ENCODE measurements around the gene CELF1.

Gene CELF1

DNA sequence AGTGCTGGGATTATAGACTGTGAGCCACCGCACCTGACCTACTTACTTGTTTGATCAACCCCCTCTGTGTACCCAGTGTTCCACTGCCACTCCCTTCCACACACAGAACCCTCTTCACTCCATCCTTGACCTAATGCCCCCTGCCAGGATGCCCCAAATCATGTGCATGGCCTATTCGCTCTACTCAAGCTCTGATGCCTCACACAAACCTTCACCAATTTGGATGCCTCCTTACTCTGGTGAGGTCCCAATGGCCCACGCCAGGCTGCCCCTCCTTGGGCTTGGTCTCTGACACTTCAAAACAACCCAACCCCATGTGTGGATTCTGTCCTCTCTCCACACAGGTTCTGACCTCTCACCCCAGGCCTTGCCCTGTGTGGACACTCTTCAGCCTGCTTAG lies 117.2 kb downstream of the CELF1 start:
- Histone ChIP-seq H3K9me3 (ENCODE audit: control insufficient read depth, insufficient read depth, low read length) (no peaks in the 10 kb centered on the region), H3K36me3 (ENCODE audit: control insufficient read depth, insufficient read depth, low read length) (no peaks in the 10 kb centered on the region), H3K9ac (ENCODE audit: low read depth, low read length) (no peak overlapping the region), H3K27me3 (ENCODE audit: control insufficient read depth, insufficient read depth, low read length) (no peaks in the 10 kb centered on the region), H3K4me1 (ENCODE audit: control insufficient read depth, insufficient read depth, low read length) (no peaks in the 10 kb centered on the region), H3K4me3 (ENCODE audit: low read depth, low read length) (no peak overlapping the region)

DNA sequence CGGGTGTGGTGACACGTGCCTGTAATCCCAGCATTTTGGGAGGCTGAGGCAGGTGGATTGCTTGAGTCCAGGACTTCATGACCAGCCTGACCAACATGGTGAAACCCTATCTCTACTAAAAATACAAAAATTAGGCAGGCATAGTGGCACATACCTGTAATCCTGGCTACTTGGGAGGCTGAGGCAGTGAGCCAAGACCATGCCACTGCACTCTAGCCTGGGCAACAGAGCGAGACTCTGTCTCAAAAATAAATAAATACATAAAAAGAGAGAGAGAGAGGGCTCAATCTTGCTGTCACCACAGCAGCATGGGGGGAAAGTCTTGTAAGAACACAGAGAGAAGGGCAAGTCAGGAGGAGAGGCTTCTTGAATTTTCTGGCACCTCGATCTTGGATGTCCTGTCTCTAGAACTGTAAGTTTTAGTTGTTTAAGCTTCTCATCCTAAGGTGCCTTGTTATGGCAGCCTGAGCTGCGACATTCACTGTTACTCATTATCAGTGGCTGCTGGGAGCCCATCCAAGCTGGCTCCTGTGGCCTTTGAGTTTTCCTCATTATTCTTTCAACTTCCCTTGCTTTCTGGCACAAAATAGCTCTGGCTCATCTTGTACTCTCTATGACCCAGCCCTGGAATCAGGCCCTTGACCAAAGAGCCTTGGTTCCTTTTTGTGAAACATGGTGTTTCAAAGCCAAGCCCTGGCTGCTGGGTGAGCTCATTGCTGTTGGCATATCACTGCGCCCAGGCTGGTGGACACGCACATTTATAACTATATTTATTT lies 118.7 kb downstream of the CELF1 start:
- H3K4me3 ChIP-seq (ENCODE audit: low read depth, low read length) = no peak overlapping the region
- no peaks in the 10 kb centered on the region for H3K36me3 ChIP-seq (ENCODE audit: control insufficient read depth, insufficient read depth, low read length)
- no peak overlapping the region for H3K9ac ChIP-seq (ENCODE audit: low read depth, low read length)
- H3K27me3 ChIP-seq (ENCODE audit: control insufficient read depth, insufficient read depth, low read length) = no peaks in the 10 kb centered on the region
- no peaks in the 10 kb centered on the region for H3K9me3 ChIP-seq (ENCODE audit: control insufficient read depth, insufficient read depth, low read length)
- H3K4me1 ChIP-seq (ENCODE audit: control insufficient read depth, insufficient read depth, low read length) = no peaks in the 10 kb centered on the region

DNA sequence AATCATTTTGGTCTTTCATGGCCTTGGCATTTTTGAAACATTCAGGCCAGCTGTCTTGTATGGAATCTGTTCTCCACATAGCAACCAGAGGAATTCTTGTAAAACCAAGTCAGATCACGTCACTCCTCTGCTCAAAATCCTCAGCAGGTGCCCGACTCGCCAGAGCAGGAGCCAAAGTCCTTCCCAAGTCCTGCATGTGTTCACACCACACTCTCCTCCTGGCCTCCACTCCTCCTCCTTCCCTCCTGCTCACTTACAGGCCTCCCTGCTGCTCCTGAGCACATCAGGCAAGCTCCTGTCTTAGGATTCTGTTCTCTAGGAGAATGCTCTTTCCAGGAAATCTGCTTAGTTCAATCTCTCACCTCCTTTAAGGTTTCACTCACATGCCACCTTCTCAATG lies 119.8 kb downstream of the CELF1 start:
- Histone ChIP-seq H3K4me3 (ENCODE audit: low read depth, low read length) (no peak overlapping the region), H3K36me3 (ENCODE audit: control insufficient read depth, insufficient read depth, low read length) (no peaks in the 10 kb centered on the region), H3K4me1 (ENCODE audit: control insufficient read depth, insufficient read depth, low read length) (no peaks in the 10 kb centered on the region), H3K27me3 (ENCODE audit: control insufficient read depth, insufficient read depth, low read length) (no peaks in the 10 kb centered on the region), H3K9ac (ENCODE audit: low read depth, low read length) (no peak overlapping the region), H3K9me3 (ENCODE audit: control insufficient read depth, insufficient read depth, low read length) (no peaks in the 10 kb centered on the region)

DNA sequence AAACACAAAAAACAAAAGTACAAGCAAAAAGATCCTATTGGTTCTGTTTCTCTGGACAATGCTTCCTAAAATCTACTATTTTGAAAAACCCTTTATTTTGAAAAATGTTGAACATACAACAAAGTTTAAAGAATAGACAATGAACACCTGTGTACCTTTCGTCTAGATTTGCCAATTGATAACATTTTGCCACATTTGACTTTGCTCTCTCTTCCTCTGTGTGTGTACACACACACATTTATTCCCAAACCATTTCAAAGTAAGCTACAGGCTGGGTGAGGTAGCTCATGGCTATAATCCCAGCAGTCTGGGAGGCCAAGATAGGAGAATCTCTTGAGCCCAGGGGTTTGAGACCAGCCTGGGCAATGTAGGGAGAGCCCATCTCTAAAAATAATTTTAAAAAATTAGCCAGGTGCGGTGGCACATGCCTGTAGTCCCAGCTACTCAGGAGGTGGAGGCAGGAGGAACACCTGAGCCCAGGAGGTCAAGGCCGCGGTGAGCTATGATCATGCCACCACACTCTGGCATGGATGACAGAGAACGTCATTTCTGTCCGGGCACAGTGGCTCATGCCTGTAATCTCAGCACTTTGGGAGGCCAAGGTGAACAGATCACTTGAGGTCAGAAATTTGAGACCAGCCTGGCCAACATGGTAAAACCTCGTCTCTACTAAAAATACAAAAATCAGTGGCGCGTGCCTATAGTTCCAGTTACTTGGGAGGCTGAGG lies 121.4 kb downstream of the CELF1 start:
- Histone ChIP-seq H3K9ac (ENCODE audit: low read depth, low read length) (no peak overlapping the region), H3K9me3 (ENCODE audit: control insufficient read depth, insufficient read depth, low read length) (no peaks in the 10 kb centered on the region), H3K4me1 (ENCODE audit: control insufficient read depth, insufficient read depth, low read length) (no peaks in the 10 kb centered on the region)

DNA sequence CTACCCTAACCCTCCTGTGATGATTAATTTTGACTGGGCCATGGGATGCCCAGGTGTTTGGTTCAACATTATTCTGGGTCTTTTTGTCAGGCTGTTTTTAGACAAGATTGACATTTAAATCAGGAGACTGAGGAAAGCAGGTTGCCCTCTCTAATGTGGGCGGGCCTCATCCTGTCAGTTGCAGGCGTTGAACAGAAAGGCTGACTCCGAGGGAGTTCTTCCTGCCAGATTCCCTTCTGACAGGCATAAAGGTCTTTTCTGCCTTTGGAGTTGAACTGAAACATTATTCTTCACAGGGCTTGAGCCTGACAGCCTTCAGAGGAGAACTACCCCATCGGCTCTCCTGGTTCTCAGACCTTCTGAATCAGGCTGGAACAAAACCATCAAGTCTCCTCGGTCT lies 122.4 kb downstream of the CELF1 start:
- H3K27me3 ChIP-seq (ENCODE audit: control insufficient read depth, insufficient read depth, low read length) = no peaks in the 10 kb centered on the region
- H3K9me3 ChIP-seq (ENCODE audit: control insufficient read depth, insufficient read depth, low read length) = no peaks in the 10 kb centered on the region
- H3K9ac ChIP-seq (ENCODE audit: low read depth, low read length) = no peak overlapping the region
- H3K4me1 ChIP-seq (ENCODE audit: control insufficient read depth, insufficient read depth, low read length) = no peaks in the 10 kb centered on the region
- no peaks in the 10 kb centered on the region for H3K36me3 ChIP-seq (ENCODE audit: control insufficient read depth, insufficient read depth, low read length)
- H3K4me3 ChIP-seq (ENCODE audit: low read depth, low read length) = no peak overlapping the region

More for the DNA sequence above, 121.4 kb downstream of the CELF1 start:
- Histone ChIP-seq H3K4me3 (ENCODE audit: low read depth, low read length) (no peak overlapping the region), H3K27me3 (ENCODE audit: control insufficient read depth, insufficient read depth, low read length) (no peaks in the 10 kb centered on the region), H3K36me3 (ENCODE audit: control insufficient read depth, insufficient read depth, low read length) (no peaks in the 10 kb centered on the region)

DNA sequence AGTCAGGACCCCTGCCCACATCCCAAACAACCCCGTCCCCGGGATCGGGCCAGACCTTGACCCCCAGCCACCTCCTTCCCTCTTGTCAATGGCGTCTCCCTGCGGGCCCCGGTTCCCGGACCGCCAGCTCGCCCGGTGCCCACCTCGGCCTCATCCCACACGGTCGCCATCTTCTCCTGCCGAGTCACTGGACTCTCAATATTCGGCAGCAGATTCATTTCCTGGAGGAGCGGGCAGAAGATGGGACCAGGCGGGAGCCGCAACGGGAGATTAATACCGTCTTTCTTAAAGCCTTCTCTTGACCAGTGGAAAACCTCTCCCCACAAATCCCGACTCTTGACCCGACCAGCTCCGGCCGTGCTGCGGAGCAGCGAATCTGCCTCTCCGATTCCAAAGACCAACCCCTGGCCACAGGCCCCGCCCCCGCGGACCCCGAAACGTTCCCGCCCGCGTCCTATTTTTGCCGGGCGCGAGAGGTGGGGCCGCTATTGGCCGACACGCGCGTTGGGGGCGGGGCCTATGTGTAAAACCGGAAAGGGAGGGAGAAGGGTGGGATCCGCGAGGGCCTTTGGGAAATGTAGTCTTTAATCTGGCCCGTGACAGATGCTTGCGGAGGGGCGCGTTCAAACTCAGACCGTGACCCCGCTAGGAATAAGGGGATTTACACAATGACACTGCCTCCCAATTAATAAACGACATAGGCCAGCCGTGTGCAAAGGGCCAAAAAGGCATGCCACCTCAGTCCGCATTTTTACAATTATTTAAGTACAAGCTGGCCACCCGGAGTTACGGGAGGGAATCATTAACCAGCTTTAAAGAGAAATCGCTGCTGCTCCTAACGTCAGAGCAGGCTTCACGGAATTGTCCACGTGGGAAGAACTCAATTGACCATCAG lies 126.6 kb downstream of the CELF1 start, which contains the start of gene PSMC3:
Gene PSMC3, minus strand, starts transcription at position 378 of the 895 bp plus-strand sequence. Its CDS starts 160 bp downstream, at position 218.
- H3K27me3 ChIP-seq (ENCODE audit: control insufficient read depth, insufficient read depth, low read length) = no peaks in the 10 kb centered on the region
- H3K4me1 ChIP-seq (ENCODE audit: control insufficient read depth, insufficient read depth, low read length) = peaks cover 2% of the 10 kb centered on the region
- H3K9me3 ChIP-seq (ENCODE audit: control insufficient read depth, insufficient read depth, low read length) = no peaks in the 10 kb centered on the region
- H3K4me3 ChIP-seq (ENCODE audit: low read depth, low read length) = peak within 1 kb of the TSS; percentile 88
- H3K9ac ChIP-seq (ENCODE audit: low read depth, low read length) = peak within 1 kb of the TSS; percentile 95
- H3K36me3 ChIP-seq (ENCODE audit: control insufficient read depth, insufficient read depth, low read length) = peaks cover 30% of the 10 kb centered on the region

DNA sequence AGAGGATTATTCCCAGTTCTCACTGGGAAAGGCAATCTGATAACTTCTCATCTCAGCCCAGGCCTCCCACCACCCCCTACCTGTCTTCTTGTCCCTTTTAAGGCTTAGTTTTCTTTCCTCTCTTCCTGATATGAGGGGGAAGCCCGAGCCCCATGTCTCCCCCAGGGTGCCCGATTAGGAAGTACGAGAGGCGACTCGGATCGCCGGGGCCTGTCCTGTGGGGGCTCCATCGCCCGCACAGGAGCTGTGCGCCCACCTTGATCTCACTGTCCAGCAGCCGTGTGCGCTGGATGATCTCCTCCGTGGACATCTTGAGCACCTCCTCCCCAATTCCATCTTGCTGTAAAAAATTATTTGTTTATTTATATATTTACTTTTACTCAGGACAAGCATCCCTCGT lies 127.3 kb downstream of the CELF1 start:
- Histone ChIP-seq H3K27me3 (ENCODE audit: control insufficient read depth, insufficient read depth, low read length) (no peaks in the 10 kb centered on the region), H3K9me3 (ENCODE audit: control insufficient read depth, insufficient read depth, low read length) (no peaks in the 10 kb centered on the region), H3K36me3 (ENCODE audit: control insufficient read depth, insufficient read depth, low read length) (peaks cover 32% of the 10 kb centered on the region), H3K4me3 (ENCODE audit: low read depth, low read length) (peak overlapping the region; percentile 88), H3K9ac (ENCODE audit: low read depth, low read length) (peak overlapping the region; percentile 95), H3K4me1 (ENCODE audit: control insufficient read depth, insufficient read depth, low read length) (peaks cover 2% of the 10 kb centered on the region)

DNA sequence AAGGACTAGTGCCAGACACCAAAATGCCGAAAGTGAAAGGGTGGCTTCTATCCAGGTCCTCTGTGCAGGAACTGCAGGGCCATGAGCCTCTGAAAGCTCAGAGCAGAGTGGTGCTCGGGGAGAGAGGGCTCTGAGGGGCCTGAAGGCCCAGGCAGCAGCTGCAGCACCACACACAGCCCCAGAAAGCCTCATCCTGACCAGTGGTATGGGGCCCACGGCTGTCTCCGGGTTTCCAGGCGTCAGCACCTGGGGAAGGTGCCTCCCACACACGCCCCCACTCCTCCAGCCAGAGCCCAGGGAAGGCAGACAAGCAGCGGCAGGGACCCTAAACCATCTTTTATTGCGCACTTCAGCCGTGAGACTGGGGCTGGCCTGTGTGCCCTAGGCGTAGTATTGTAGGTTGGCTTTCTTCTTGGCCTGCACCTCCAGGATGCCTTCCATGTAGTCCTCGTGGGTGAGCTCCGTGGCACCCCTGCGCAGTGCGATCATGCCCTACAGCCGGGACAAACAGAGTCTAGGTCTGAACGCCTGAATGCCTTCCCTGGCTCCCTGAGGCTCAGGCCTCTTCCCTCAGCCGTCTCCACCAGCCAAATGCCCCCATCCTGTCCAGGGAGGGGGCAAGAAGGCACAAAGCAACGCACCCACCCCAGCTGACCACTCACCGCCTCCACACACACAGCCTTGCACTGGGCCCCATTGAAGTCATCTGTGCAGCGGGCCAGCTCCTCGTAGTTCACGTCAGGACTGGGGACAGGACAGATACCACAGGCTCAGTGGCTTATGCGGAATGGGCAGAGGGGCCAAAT lies 134.3 kb downstream of the CELF1 start:
- H3K4me1 ChIP-seq (ENCODE audit: control insufficient read depth, insufficient read depth, low read length) = no peaks in the 10 kb centered on the region
- no peak overlapping the region for H3K9ac ChIP-seq (ENCODE audit: low read depth, low read length)
- H3K36me3 ChIP-seq (ENCODE audit: control insufficient read depth, insufficient read depth, low read length) = peaks cover 67% of the 10 kb centered on the region
- no peak overlapping the region for H3K4me3 ChIP-seq (ENCODE audit: low read depth, low read length)
- no peaks in the 10 kb centered on the region for H3K9me3 ChIP-seq (ENCODE audit: control insufficient read depth, insufficient read depth, low read length)
- no peaks in the 10 kb centered on the region for H3K27me3 ChIP-seq (ENCODE audit: control insufficient read depth, insufficient read depth, low read length)

DNA sequence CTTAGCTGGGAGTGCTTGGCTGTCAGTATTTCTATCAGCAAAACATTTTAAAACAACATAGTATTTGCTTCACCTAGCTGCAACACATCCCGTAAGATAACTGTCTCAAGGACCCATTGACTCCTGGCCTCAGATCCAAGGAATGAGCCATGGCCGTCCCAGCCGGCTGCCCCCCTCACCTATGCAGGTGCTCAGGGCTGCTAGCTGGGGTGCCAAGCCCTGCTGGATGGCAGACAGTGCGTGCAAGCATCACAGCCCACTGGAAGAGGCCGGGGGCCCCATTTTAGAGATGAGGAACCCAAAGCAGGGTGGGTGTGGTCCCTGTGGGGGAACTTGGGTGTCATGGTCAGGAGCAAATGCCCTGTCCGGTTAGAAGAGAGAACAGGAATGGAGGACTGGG lies 135.2 kb downstream of the CELF1 start:
- no peaks in the 10 kb centered on the region for H3K9me3 ChIP-seq (ENCODE audit: control insufficient read depth, insufficient read depth, low read length)
- H3K27me3 ChIP-seq (ENCODE audit: control insufficient read depth, insufficient read depth, low read length) = no peaks in the 10 kb centered on the region
- peaks cover 63% of the 10 kb centered on the region for H3K36me3 ChIP-seq (ENCODE audit: control insufficient read depth, insufficient read depth, low read length)
- no peak overlapping the region for H3K4me3 ChIP-seq (ENCODE audit: low read depth, low read length)
- no peaks in the 10 kb centered on the region for H3K4me1 ChIP-seq (ENCODE audit: control insufficient read depth, insufficient read depth, low read length)
- no peak overlapping the region for H3K9ac ChIP-seq (ENCODE audit: low read depth, low read length)

DNA sequence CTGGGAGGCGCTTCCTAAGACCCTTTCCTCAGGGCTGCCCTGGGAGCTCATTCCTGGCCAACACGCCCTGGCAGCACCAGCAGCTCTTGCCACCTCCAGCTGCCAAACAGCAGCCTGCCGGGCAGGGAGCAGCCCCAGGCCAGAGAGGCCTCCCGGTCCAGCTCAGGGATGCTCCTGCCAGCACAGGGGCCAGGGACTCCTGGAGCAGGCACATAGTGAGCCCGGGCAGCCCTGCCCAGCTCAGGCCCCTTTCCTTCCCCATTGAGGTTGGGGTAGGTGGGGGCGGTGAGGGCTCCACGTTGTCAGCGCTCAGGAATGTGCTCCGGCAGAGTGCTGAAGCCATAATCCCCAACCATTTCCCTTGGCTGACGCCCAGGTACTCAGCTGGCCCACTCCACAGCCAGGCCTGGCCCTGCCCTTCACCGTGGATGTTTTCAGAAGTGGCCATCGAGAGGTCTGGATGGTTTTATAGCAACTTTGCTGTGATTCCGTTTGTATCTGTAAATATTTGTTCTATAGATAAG lies 136.9 kb downstream of the CELF1 start:
- no peaks in the 10 kb centered on the region for H3K4me1 ChIP-seq (ENCODE audit: control insufficient read depth, insufficient read depth, low read length)
- H3K9me3 ChIP-seq (ENCODE audit: control insufficient read depth, insufficient read depth, low read length) = no peaks in the 10 kb centered on the region
- H3K36me3 ChIP-seq (ENCODE audit: control insufficient read depth, insufficient read depth, low read length) = peaks cover 55% of the 10 kb centered on the region
- no peaks in the 10 kb centered on the region for H3K27me3 ChIP-seq (ENCODE audit: control insufficient read depth, insufficient read depth, low read length)
- H3K9ac ChIP-seq (ENCODE audit: low read depth, low read length) = no peak overlapping the region
- H3K4me3 ChIP-seq (ENCODE audit: low read depth, low read length) = no peak overlapping the region
